Measurements from ENCODE around the gene SLC22A7. TPM values are rescaled to one million over a fixed set of nuclear protein-coding genes. Genes with fewer than 3 reads are reported as not detected.

SLC22A7 gene
- total RNA-seq, 2 donors from 2014 or later = not detected

GRCh38 chr6:43287717-43288679 lies 10.1 kb upstream of the SLC22A7 start:
- 62 to 63% methylated on average over 7 of the region's 7 CpGs for WGBS, 2 donors
- no peak for DNase-seq
- intact Hi-C loops (cut with DNase I) = no loop called here
- no peaks in the 10 kb centered on the region for H3K4me1 ChIP-seq
- no peak overlapping the region for H3K27ac ChIP-seq
- no peak overlapping the region for H3K4me3 ChIP-seq
- no peaks in the 10 kb centered on the region for H3K9me3 ChIP-seq
- TF ChIP-seq CTCF (IDR thresholded peaks at IDR 0.05) (no peak), POLR2A (IDR thresholded peaks at IDR 0.05) (no peak)
- H3K36me3 ChIP-seq (replicated peaks in 1 of 2; ENCODE audit: insufficient read depth in 1 of 2, low read depth in 2 of 2) = no peaks in the 10 kb centered on the region
- H3K27me3 ChIP-seq = no peaks in the 10 kb centered on the region
- ATAC-seq = no peak

- WGBS, 2 donors = 69 to 83% methylated on average over 3 of the region's 3 CpGs
- no peaks in the 10 kb centered on the region for H3K4me1 ChIP-seq
- intact Hi-C loops (cut with DNase I) = no loop called here
- no peak overlapping the region for H3K27ac ChIP-seq
- H3K4me3 ChIP-seq = no peak overlapping the region
- DNase-seq (no peak), ATAC-seq (no peak)
- TF ChIP-seq CTCF (IDR thresholded peaks at IDR 0.05) = no peak
- H3K36me3 ChIP-seq (replicated peaks in 1 of 2; ENCODE audit: insufficient read depth in 1 of 2, low read depth in 2 of 2) = no peaks in the 10 kb centered on the region
- no peaks in the 10 kb centered on the region for H3K27me3 ChIP-seq
- no peaks in the 10 kb centered on the region for H3K9me3 ChIP-seq
These were observed 7.6 kb upstream of the SLC22A7 start for GRCh38 chr6:43290339-43290904.

GRCh38 chr6:43290905-43291355 lies 7.1 kb upstream of the SLC22A7 start:
- ATAC-seq (no peak), DNase-seq (no peak)
- no peaks in the 10 kb centered on the region for H3K4me1 ChIP-seq
- no peaks in the 10 kb centered on the region for H3K27me3 ChIP-seq
- no peak for TF ChIP-seq CTCF (IDR thresholded peaks at IDR 0.05)
- TF ChIP-seq POLR2A (IDR thresholded peaks at IDR 0.05) = no peak
- H3K36me3 ChIP-seq (replicated peaks in 1 of 2; ENCODE audit: insufficient read depth in 1 of 2, low read depth in 2 of 2) = no peaks in the 10 kb centered on the region
- no peaks in the 10 kb centered on the region for H3K9me3 ChIP-seq
- WGBS, 2 donors = 55 to 58% methylated on average over 6 of the region's 6 CpGs
- intact Hi-C loops (cut with DNase I) = no loop called here
- H3K4me3 ChIP-seq = no peak overlapping the region
- H3K27ac ChIP-seq = no peak overlapping the region

- TF ChIP-seq CTCF (IDR thresholded peaks at IDR 0.05) (no peak), POLR2A (IDR thresholded peaks at IDR 0.05) (no peak)
- H3K27ac ChIP-seq = no peak overlapping the region
- DNase-seq = no peak
- no peaks in the 10 kb centered on the region for H3K4me1 ChIP-seq
- intact Hi-C loops (cut with DNase I) = no loop called here
- no peaks in the 10 kb centered on the region for H3K9me3 ChIP-seq
- H3K36me3 ChIP-seq (replicated peaks in 1 of 2; ENCODE audit: insufficient read depth in 1 of 2, low read depth in 2 of 2) = no peaks in the 10 kb centered on the region
- 92 to 98% methylated on average over 2 of the region's 2 CpGs for WGBS, 2 donors
- H3K27me3 ChIP-seq = no peaks in the 10 kb centered on the region
- no peak for ATAC-seq
- no peak overlapping the region for H3K4me3 ChIP-seq
These were observed 6.4 kb upstream of the SLC22A7 start for GRCh38 chr6:43291708-43292107.
